Measurements from ENCODE around the gene EMC1.

Gene EMC1

DNA sequence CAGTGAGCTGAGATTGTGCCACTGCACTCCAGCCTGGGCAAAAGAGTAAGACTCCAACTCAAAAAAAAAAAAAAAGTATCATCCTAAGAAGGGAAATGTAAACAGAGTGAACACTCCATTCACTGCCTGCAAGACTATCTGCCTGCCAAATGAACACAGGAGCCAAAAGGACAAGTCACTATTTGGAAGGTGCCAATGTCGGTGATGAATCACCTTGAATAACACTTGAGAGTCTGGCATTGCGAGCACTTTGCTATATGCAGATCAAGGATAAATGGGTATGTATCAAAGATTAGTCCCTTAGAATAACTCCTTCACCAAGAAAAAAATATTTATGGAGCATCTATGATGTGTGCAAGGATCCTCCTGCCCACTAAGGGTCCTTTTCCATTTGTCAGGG, 47.9 kb downstream of the EMC1 start:
- TF ChIP-seq TCF12 (IDR thresholded peaks at IDR 0.05; ENCODE audit: low read depth) (no peak), EP300 (IDR thresholded peaks at IDR 0.05; ENCODE audit: borderline replicate concordance) (no peak), TAF1 (IDR thresholded peaks at IDR 0.05; ENCODE audit: low read depth) (no peak), REST (IDR thresholded peaks at IDR 0.05; ENCODE audit: low read depth) (no peak), CEBPB (IDR thresholded peaks at IDR 0.05) (no peak), FOXM1 (IDR thresholded peaks at IDR 0.05; ENCODE audit: borderline replicate concordance, low read depth) (no peak), CREB1 (IDR thresholded peaks at IDR 0.05; ENCODE audit: low read depth) (no peak), ZBTB7A (IDR thresholded peaks at IDR 0.05; ENCODE audit: low read depth) (no peak), NFIC (IDR thresholded peaks at IDR 0.05) (no peak), TEAD4 (IDR thresholded peaks at IDR 0.05) (no peak)
- TF ChIP-seq, protein P1, sequence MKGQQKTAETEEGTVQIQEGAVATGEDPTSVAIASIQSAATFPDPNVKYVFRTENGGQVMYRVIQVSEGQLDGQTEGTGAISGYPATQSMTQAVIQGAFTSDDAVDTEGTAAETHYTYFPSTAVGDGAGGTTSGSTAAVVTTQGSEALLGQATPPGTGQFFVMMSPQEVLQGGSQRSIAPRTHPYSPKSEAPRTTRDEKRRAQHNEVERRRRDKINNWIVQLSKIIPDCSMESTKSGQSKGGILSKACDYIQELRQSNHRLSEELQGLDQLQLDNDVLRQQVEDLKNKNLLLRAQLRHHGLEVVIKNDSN (IDR thresholded peaks at IDR 0.05) = no peak
- TF ChIP-seq, protein P2, sequence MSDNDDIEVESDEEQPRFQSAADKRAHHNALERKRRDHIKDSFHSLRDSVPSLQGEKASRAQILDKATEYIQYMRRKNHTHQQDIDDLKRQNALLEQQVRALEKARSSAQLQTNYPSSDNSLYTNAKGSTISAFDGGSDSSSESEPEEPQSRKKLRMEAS (IDR thresholded peaks at IDR 0.05) = no peak

GRCh38 chr1:19202396-19202795, 48.9 kb downstream of the EMC1 start:
- TF ChIP-seq REST (IDR thresholded peaks at IDR 0.05; ENCODE audit: low read depth) = no peak
- no peak for TF ChIP-seq RAD21 (IDR thresholded peaks at IDR 0.05; ENCODE audit: low read depth)
- no peak for TF ChIP-seq CEBPB (IDR thresholded peaks at IDR 0.05)
- no peak for TF ChIP-seq ZBTB7A (IDR thresholded peaks at IDR 0.05; ENCODE audit: low read depth)
- TF ChIP-seq, protein P2 (IDR thresholded peaks at IDR 0.05) = no peak
- no peak for TF ChIP-seq FOXM1 (IDR thresholded peaks at IDR 0.05; ENCODE audit: borderline replicate concordance, low read depth)
- TF ChIP-seq, protein P1 (IDR thresholded peaks at IDR 0.05) = no peak
- TF ChIP-seq TCF12 (IDR thresholded peaks at IDR 0.05; ENCODE audit: low read depth) = no peak
- TF ChIP-seq EP300 (IDR thresholded peaks at IDR 0.05; ENCODE audit: borderline replicate concordance) = no peak
- TF ChIP-seq NFIC (IDR thresholded peaks at IDR 0.05) = no peak
- no peak for TF ChIP-seq TAF1 (IDR thresholded peaks at IDR 0.05; ENCODE audit: low read depth)
- no peak for TF ChIP-seq TEAD4 (IDR thresholded peaks at IDR 0.05)
- no peak for TF ChIP-seq CREB1 (IDR thresholded peaks at IDR 0.05; ENCODE audit: low read depth)
- no peak for TF ChIP-seq YY1 (IDR thresholded peaks at IDR 0.05; ENCODE audit: low read depth)
- no peak for TF ChIP-seq EGR1 (IDR thresholded peaks at IDR 0.05)

DNA sequence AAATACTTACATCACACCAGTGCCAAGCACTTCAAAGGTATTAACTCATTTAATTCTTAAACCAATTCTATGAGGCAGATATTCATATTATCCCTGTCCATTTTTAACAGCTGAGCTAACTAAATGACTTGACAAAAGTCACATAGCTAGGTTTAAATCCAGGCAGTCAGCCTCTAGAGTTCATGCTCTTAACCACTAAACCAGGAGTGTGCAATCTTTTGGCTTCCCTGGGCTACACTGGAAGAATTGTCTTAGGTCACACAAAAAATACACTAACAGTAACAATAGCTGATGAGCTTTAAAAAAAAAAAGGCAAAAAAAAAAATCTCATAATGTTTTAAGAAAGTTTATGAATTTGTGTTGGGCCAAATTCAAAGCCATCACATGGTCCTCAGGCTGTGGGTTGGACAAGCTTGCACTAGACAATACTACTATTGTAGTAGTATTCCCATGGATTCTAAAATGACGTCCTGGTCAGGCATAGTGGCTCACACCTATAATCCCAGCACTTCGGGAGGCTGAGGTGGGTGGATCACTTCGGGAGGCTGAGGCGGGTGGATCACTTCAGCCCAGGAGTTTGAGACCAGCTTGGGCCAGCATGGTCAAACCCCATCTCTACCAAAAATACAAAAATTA, 51.2 kb downstream of the EMC1 start:
- TF ChIP-seq, protein P1 (IDR thresholded peaks at IDR 0.05) = no peak
- TF ChIP-seq TCF12 (IDR thresholded peaks at IDR 0.05; ENCODE audit: low read depth) = no peak
- no peak for TF ChIP-seq ZBTB7A (IDR thresholded peaks at IDR 0.05; ENCODE audit: low read depth)
- TF ChIP-seq CEBPB (IDR thresholded peaks at IDR 0.05) = no peak
- TF ChIP-seq EP300 (IDR thresholded peaks at IDR 0.05; ENCODE audit: borderline replicate concordance) = no peak
- TF ChIP-seq NFIC (IDR thresholded peaks at IDR 0.05) = no peak
- no peak for TF ChIP-seq RAD21 (IDR thresholded peaks at IDR 0.05; ENCODE audit: low read depth)
- no peak for TF ChIP-seq TAF1 (IDR thresholded peaks at IDR 0.05; ENCODE audit: low read depth)
- no peak for TF ChIP-seq REST (IDR thresholded peaks at IDR 0.05; ENCODE audit: low read depth)
- TF ChIP-seq EGR1 (IDR thresholded peaks at IDR 0.05) = no peak
- no peak for TF ChIP-seq TEAD4 (IDR thresholded peaks at IDR 0.05)
- no peak for TF ChIP-seq CREB1 (IDR thresholded peaks at IDR 0.05; ENCODE audit: low read depth)
- TF ChIP-seq, protein P2 (IDR thresholded peaks at IDR 0.05) = no peak
